OCI-LY7 (cell line): ENCODE results near the gene CD93. TPM values are rescaled to one million over a fixed set of nuclear protein-coding genes. Genes with fewer than 3 reads are reported as not detected.

Source experiments
- BruUV-seq: library from RNA; stranded (reverse); fragments of 400-500 nt; replicated peaks from 2 replicates; lab custom pipeline; 2021; lab: Mats Ljungman, UMichigan
- CTCF ChIA-PET: fragments of 300-600 bp; sonication (Branson Sonifier 250); formaldehyde crosslinking; loops from one replicate; lab custom pipeline; 2022; ENCODE audit warnings: antibody characterized with exemption; ENCODE audit not compliant: unreplicated experiment; lab: Charles Lee
- POLR2A ChIA-PET: fragments of 300-600 bp; sonication (Branson Sonifier 250); formaldehyde crosslinking; loops from one replicate; lab custom pipeline; 2022; ENCODE audit warnings: antibody characterized with exemption; lab: Charles Lee
- DNase-seq: peaks from one replicate; pipeline ENCODE4 v3.0.0-alpha.2; 2015; ENCODE audit warnings: low spot score
- H2AFZ ChIP-seq: fragments of 200-600 bp; sonication (generic), shearing (Covaris generic); 2 replicates; pipeline ENCODE4 v1.6.1; 2014; ENCODE audit warnings: mild to moderate bottlenecking, antibody characterized with exemption, low read length, moderate library complexity
- H3K27ac ChIP-seq: fragments of 200-600 bp; sonication (generic); 2 replicates; pipeline ENCODE4 v1.5.1; 2014; ENCODE audit warnings: mixed run types, low read depth, mild to moderate bottlenecking, moderate library complexity, low read length, inconsistent platforms; ENCODE audit not compliant: poor library complexity, severe bottlenecking
- H3K36me3 ChIP-seq: fragments of 200-600 bp; sonication (generic); 2 replicates; pipeline ENCODE4 v1.6.1; 2014; ENCODE audit warnings: mild to moderate bottlenecking, antibody characterized with exemption, low read length, moderate library complexity, mixed read lengths; ENCODE audit not compliant: insufficient read depth
- H3K4me1 ChIP-seq: fragments of 200-600 bp; sonication (generic); 2 replicates; pipeline ENCODE4 v1.5.1; 2014; ENCODE audit warnings: mild to moderate bottlenecking, low read length; ENCODE audit not compliant: insufficient read depth, poor library complexity, severe bottlenecking
- H3K4me2 ChIP-seq: fragments of 200-600 bp; sonication (generic); 2 replicates; pipeline ENCODE4 v1.6.1; 2014; ENCODE audit warnings: mild to moderate bottlenecking, low read length
- H3K4me3 ChIP-seq: fragments of 200-600 bp; sonication (generic); 2 replicates; pipeline ENCODE4 v1.5.1; 2014; ENCODE audit warnings: mild to moderate bottlenecking, low read depth, low read length; ENCODE audit not compliant: poor library complexity, severe bottlenecking
- H3K79me2 ChIP-seq: fragments of 200-600 bp; sonication (generic); 2 replicates; pipeline ENCODE4 v1.6.1; 2016; ENCODE audit warnings: low read depth, mild to moderate bottlenecking, low read length, moderate library complexity, mixed read lengths; ENCODE audit not compliant: insufficient read depth
- H3K9me2 ChIP-seq: fragments of 200-600 bp; sonication (generic); 2 replicates; pipeline ENCODE4 v1.6.1; 2016; ENCODE audit warnings: mild to moderate bottlenecking, low read length, mixed read lengths; ENCODE audit not compliant: insufficient read depth
- H3K9me3 ChIP-seq: fragments of 200-600 bp; sonication (generic); 2 replicates; pipeline ENCODE4 v1.6.1; 2014; ENCODE audit warnings: mild to moderate bottlenecking, mixed run types, low read length, mixed read lengths
- H4K20me1 ChIP-seq: fragments of 200-600 bp; sonication (generic); 2 replicates; pipeline ENCODE4 v1.6.1; 2014; ENCODE audit warnings: mild to moderate bottlenecking, antibody characterized with exemption, low read length, moderate library complexity, mixed read lengths; ENCODE audit not compliant: insufficient read depth
- EZH2phosphoT487 ChIP-seq: fragments of 200-600 bp; sonication (generic); IDR thresholded peaks from 2 replicates; pipeline ENCODE4 v1.6.1; 2018; ENCODE audit warnings: low read depth, borderline replicate concordance, mild to moderate bottlenecking, mixed run types, antibody characterized with exemption, low read length, moderate library complexity, mixed read lengths
- intact Hi-C: fragments of 100-400 bp; cut with micrococcal nuclease; formaldehyde crosslinking; loops from one replicate; pipeline ENCODE4 v1.10.0; 2022; ENCODE audit not compliant: unreplicated experiment
- total RNA-seq, 2 experiments: library from RNA; depleted of rRNA in 1 of 2; stranded (reverse); fragments of >200 nt in 1 of 2; shearing (Covaris generic) in 1 of 2; gene quantifications; 2 replicates each; pipeline ENCODE4 v1.2.3, GENCODE V29; 2014 to 2022
- TF ChIP-seq, protein P1 (sequence below): fragments of 200-600 bp; sonication (generic); conservative IDR thresholded peaks from 2 replicates; pipeline ENCODE4 v1.5.1; 2014; ENCODE audit warnings: mild to moderate bottlenecking, antibody characterized with exemption, low read length, moderate library complexity, mixed read lengths

The CD93 gene
- total RNA-seq, 2 experiments from 2014 or later = not detected

DNA sequence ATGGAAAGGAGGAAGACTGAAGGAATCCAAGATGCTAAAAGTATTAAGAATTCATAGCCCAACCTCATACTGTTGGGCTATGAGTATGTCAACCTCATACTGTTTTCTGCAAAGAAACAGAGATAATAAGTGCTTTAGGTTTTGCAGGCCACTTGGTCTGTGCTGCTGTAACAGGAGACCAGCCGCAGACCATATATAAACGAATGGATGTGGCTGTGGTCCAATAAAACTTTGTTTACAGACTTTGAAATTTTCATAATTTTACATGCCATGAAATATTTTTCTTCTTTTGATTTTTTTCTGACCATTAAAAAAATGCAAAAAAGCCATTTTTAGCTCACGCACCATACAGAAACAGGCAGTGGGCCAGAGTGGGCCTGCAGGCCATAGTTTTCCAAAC lies 23.0 kb downstream of the CD93 start:
- no peaks in the 10 kb centered on the region for H3K79me2 ChIP-seq
- H4K20me1 ChIP-seq = no peaks in the 10 kb centered on the region
- H2AFZ ChIP-seq = no peak overlapping the region
- ChIA-PET CTCF (no interaction called here), POLR2A (no interaction called here)
- no peaks in the 10 kb centered on the region for H3K36me3 ChIP-seq
- no peak overlapping the region for H3K4me3 ChIP-seq
- no peaks in the 10 kb centered on the region for H3K9me2 ChIP-seq
- no peaks in the 10 kb centered on the region for H3K4me1 ChIP-seq
- H3K4me2 ChIP-seq = no peak overlapping the region
- DNase-seq = no peak
- no peak overlapping the region for H3K27ac ChIP-seq
- TF ChIP-seq, protein P1, sequence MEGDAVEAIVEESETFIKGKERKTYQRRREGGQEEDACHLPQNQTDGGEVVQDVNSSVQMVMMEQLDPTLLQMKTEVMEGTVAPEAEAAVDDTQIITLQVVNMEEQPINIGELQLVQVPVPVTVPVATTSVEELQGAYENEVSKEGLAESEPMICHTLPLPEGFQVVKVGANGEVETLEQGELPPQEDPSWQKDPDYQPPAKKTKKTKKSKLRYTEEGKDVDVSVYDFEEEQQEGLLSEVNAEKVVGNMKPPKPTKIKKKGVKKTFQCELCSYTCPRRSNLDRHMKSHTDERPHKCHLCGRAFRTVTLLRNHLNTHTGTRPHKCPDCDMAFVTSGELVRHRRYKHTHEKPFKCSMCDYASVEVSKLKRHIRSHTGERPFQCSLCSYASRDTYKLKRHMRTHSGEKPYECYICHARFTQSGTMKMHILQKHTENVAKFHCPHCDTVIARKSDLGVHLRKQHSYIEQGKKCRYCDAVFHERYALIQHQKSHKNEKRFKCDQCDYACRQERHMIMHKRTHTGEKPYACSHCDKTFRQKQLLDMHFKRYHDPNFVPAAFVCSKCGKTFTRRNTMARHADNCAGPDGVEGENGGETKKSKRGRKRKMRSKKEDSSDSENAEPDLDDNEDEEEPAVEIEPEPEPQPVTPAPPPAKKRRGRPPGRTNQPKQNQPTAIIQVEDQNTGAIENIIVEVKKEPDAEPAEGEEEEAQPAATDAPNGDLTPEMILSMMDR = no peak
- TF ChIP-seq EZH2phosphoT487 = no peak
- no TSS peak for BruUV-seq
- intact Hi-C loops = no loop called here
- no peaks in the 10 kb centered on the region for H3K9me3 ChIP-seq

DNA sequence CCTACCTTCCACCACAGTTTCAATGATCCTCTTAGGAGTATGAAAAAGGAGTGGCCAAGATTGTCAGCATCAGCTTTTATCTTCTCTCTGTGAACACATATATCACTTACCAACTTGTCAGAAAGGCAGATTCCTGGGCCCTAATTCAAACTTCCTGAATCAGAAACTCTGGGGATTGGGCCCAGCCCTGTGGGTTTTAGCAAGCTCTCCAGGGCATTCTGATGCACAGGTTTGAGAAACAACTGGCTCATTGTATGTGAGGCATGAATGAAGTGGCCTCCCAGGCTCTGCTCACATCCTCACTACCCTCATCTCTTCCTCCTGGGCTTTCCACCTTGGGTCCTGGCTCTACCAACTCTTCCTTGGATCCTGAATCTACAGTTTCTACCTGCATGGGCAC lies 23.5 kb downstream of the CD93 start:
- Histone ChIP-seq H3K9me2 (no peaks in the 10 kb centered on the region), H3K4me1 (no peaks in the 10 kb centered on the region), H3K9me3 (no peaks in the 10 kb centered on the region), H3K4me2 (no peak overlapping the region), H3K4me3 (no peak overlapping the region), H3K79me2 (no peaks in the 10 kb centered on the region), H3K36me3 (no peaks in the 10 kb centered on the region), H2AFZ (no peak overlapping the region), H3K27ac (no peak overlapping the region), H4K20me1 (no peaks in the 10 kb centered on the region)
- intact Hi-C loops = no loop called here
- BruUV-seq = no TSS peak
- TF ChIP-seq EZH2phosphoT487 = no peak
- TF ChIP-seq, protein P1 = no peak
- DNase-seq = no peak
- POLR2A ChIA-PET = no interaction called here
- CTCF ChIA-PET = no interaction called here

DNA sequence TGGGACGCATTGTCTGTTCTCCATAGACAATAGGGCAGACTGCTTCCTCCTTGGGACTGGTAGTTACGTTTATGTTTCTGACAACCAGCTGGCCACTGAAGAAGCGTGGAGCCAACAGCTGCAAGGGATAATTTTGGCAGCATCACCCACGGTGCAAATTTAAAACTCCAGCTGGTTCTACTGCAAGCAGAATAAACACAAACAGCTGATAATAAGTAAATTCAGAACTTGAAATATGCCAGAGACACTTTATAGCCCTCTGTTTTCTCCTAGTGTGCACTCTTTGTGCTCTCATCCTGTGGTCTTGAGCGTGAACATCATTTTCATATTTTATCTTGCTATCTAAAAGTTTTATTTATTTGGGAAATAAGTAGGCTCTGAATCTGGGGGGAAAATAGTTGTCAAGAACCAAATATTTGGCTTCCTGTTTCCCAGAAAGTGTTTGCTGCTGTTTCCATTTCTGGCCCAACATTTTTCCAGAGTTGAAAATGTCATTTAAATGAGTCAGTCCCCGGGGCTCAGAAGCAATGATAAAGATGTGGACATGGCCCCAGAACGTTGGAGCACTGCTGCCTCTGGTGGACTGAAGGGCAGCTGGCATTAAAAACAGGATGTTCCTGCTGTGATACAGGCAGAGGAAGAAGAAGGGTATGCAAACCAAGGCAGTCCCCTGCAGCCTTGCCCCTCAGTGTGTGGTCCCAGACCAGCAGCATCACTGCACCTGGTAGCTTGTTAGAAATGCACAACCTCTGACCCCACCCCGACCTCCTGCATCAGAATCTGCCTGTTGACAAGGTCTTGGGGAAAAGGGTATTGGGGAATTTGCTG lies 24.2 kb downstream of the CD93 start:
- no TSS peak for BruUV-seq
- no peaks in the 10 kb centered on the region for H3K36me3 ChIP-seq
- no peaks in the 10 kb centered on the region for H3K9me3 ChIP-seq
- H3K9me2 ChIP-seq = no peaks in the 10 kb centered on the region
- peak; percentile 6 for DNase-seq
- H2AFZ ChIP-seq = no peak overlapping the region
- no peak for TF ChIP-seq EZH2phosphoT487
- TF ChIP-seq, protein P1 = peak; percentile 42; the same call in 1 of the 2 replicates
- POLR2A ChIA-PET = no interaction called here
- H3K79me2 ChIP-seq = no peaks in the 10 kb centered on the region
- CTCF ChIA-PET = no interaction called here
- H4K20me1 ChIP-seq = no peaks in the 10 kb centered on the region
- H3K4me1 ChIP-seq = no peaks in the 10 kb centered on the region
- no peak overlapping the region for H3K4me3 ChIP-seq
- H3K27ac ChIP-seq = no peak overlapping the region
- intact Hi-C loops = no loop called here
- no peak overlapping the region for H3K4me2 ChIP-seq
